B cell (primary cell): ENCODE data around the gene RFT1. TPM values are rescaled to one million over a fixed set of nuclear protein-coding genes. Genes with fewer than 3 reads are reported as not detected.
A peak's percentile ranks its signal among the peaks of the same experiment; 100 is the strongest.

ENCODE experiments used
- ATAC-seq: fragments of 200-7000 bp; cut with Tn5 transposase; one replicate; pipeline ENCODE4 v1.10.0; 2021; ENCODE audit warnings: low read depth, mild to moderate bottlenecking, moderate number of reproducible peaks, moderate library complexity
- CTCF ChIA-PET: fragments of 350-600 bp; sonication (Branson Sonifier 250); formaldehyde crosslinking; loops from one replicate; lab custom pipeline; 2021; ENCODE audit warnings: antibody characterized with exemption, inconsistent platforms; lab: Charles Lee
- POLR2A ChIA-PET: fragments of 350-600 bp; sonication (Branson Sonifier 250); formaldehyde crosslinking; loops from one replicate; lab custom pipeline; 2021; ENCODE audit warnings: antibody characterized with exemption; lab: Charles Lee
- DNase-seq: peaks from one replicate; pipeline ENCODE4 v3.0.0; 2013
- H2AFZ ChIP-seq: 2 replicates; pipeline ENCODE4 v1.6.1; 2012; ENCODE audit warnings: mild to moderate bottlenecking, low read depth, low read length; ENCODE audit not compliant: insufficient read depth, poor library complexity, severe bottlenecking
- H3K27ac ChIP-seq, 2 donors: 1 replicate in 1 of 2; 2 replicates in 1 of 2; pipeline ENCODE4 v1.5.1; 2012 to 2013; ENCODE audit warnings: low read length in 2 of 2, mild to moderate bottlenecking in 2 of 2, moderate library complexity in 1 of 2
- H3K27me3 ChIP-seq, 4 experiments: fragments of 200-600 bp in 1 of 4; sonication (generic) in 1 of 4; replicated peaks in 1 of 4; 1 replicate in 2 of 4; 2 replicates in 2 of 4; pipeline versions ENCODE4 v1.6.1 to v1.7.0; 2013 to 2016; ENCODE audit warnings: low read length in 3 of 4, mild to moderate bottlenecking in 2 of 4, mixed read lengths in 1 of 4, moderate library complexity in 1 of 4; ENCODE audit not compliant: insufficient read depth in 4 of 4, control insufficient read depth in 3 of 4; ENCODE audit errors: control extremely low read depth in 1 of 4
- H3K36me3 ChIP-seq, 2 experiments: replicated peaks in 1 of 2; 1 replicate in 1 of 2; 2 replicates in 1 of 2; pipeline versions ENCODE4 v1.6.1 to v1.7.1; 2013; ENCODE audit warnings: low read length in 1 of 2; ENCODE audit not compliant: insufficient read depth in 2 of 2, control insufficient read depth in 1 of 2; ENCODE audit errors: control extremely low read depth in 1 of 2, extremely low read depth in 1 of 2
- H3K4me1 ChIP-seq, 2 donors: fragments of 200-600 bp in 1 of 2; sonication (generic) in 1 of 2; 1 replicate in 1 of 2; 2 replicates in 1 of 2; pipeline versions ENCODE4 v1.5.1 to v1.6.1; 2013 to 2017; ENCODE audit warnings: low read length in 2 of 2; ENCODE audit not compliant: control insufficient read depth in 2 of 2, insufficient read depth in 2 of 2
- H3K4me2 ChIP-seq: replicated peaks from 2 replicates; pipeline ENCODE3; 2012; ENCODE audit warnings: mild to moderate bottlenecking, low read depth, low read length; ENCODE audit not compliant: poor library complexity, severe bottlenecking
- H3K4me3 ChIP-seq, 5 experiments: fragments of 200-600 bp in 1 of 5; sonication (generic) in 1 of 5; 1 replicate in 3 of 5; 2 replicates in 2 of 5; pipeline versions ENCODE4 v1.5.1 to v1.7.0; 2011 to 2016; ENCODE audit warnings: low read length in 4 of 5, mild to moderate bottlenecking in 4 of 5, low read depth in 2 of 5, control low read depth in 1 of 5, moderate library complexity in 1 of 5; ENCODE audit not compliant: insufficient read depth in 1 of 5; ENCODE audit errors: control extremely low read depth in 1 of 5, extremely low read depth in 1 of 5
- H3K79me2 ChIP-seq: fragments of 200-600 bp; sonication (generic); one replicate; pipeline ENCODE4 v1.6.0; 2016; ENCODE audit warnings: low read length; ENCODE audit not compliant: control insufficient read depth, insufficient read depth
- H3K9ac ChIP-seq: fragments of 200-600 bp; sonication (generic); 2 replicates; pipeline ENCODE4 v1.6.1; 2017; ENCODE audit warnings: mild to moderate bottlenecking, low read length, moderate library complexity
- H3K9me3 ChIP-seq, 3 donors: one replicate each; pipeline versions ENCODE4 v1.6.1 to v1.7.1; 2013; ENCODE audit warnings: low read length in 2 of 3; ENCODE audit not compliant: control insufficient read depth in 2 of 3, insufficient read depth in 1 of 3; ENCODE audit errors: control extremely low read depth in 1 of 3
- H4K20me1 ChIP-seq: 2 replicates; pipeline ENCODE4 v1.6.0; 2012; ENCODE audit warnings: mild to moderate bottlenecking, low read length; ENCODE audit not compliant: insufficient read depth, control insufficient read depth, poor library complexity, severe bottlenecking
- H3K27ac Mint-ChIP-seq: one replicate; pipeline ENCODE4 v1.8.0; 2021; ENCODE audit warnings: mixed read lengths
- H3K27me3 Mint-ChIP-seq: one replicate; pipeline ENCODE4 v1.8.0; 2021; ENCODE audit warnings: mixed read lengths
- H3K4me1 Mint-ChIP-seq: one replicate; pipeline ENCODE4 v1.8.0; 2021; ENCODE audit warnings: mixed read lengths
- H3K4me3 Mint-ChIP-seq: one replicate; pipeline ENCODE4 v1.8.0; 2021; ENCODE audit warnings: mixed read lengths
- H3K9me3 Mint-ChIP-seq: one replicate; pipeline ENCODE4 v1.8.0; 2022; ENCODE audit warnings: mixed read lengths; ENCODE audit not compliant: insufficient read depth
- CTCF ChIP-seq: fragments of 200-600 bp; IDR thresholded peaks from one replicate; pipeline ENCODE4 v1.8.0; 2022; ENCODE audit warnings: antibody characterized with exemption, mild to moderate bottlenecking
- EZH2 ChIP-seq: IDR thresholded peaks from 2 replicates; pipeline ENCODE4 v1.6.1; 2012; ENCODE audit warnings: borderline replicate concordance, low read depth, mild to moderate bottlenecking, moderate library complexity, low read length; ENCODE audit not compliant: insufficient read depth, poor library complexity, severe bottlenecking
- WGBS: methylation state at CpG from one replicate; pipeline ENCODE4 v1.1.5; 2013; ENCODE audit warnings: missing lambda C conversion rate; ENCODE audit not compliant: insufficient coverage; 5-methylcytosine and 5-hydroxymethylcytosine counted together
- intact Hi-C: fragments of 100-400 bp; cut with micrococcal nuclease; formaldehyde crosslinking; loops from one replicate; pipeline ENCODE4 v1.10.0; 2022
- polyA plus RNA-seq: library from polyadenylated mRNA; depleted of rRNA; stranded (reverse); fragments of >200 nt; gene quantifications from 2 replicates; pipeline ENCODE4 v1.2.3, GENCODE V29; 2012
- total RNA-seq, 2 donors: library from RNA; stranded (reverse); fragments of 120-200 nt in 1 of 2; gene quantifications; 1 replicate in 1 of 2; 2 replicates in 1 of 2; pipeline versions ENCODE4 v1.2.3 to v1.2.4, GENCODE V29; 2013 to 2022

RFT1 gene
- total and polyA plus RNA-seq, 2 donors (not counting 1 experiment from before 2014, with no cell fraction given) = 12.1 to 28.9 TPM

- CTCF ChIA-PET = interaction anchor here (1.0 to 1.7 kb wide), 4 partner anchors 11 to 41 kb away, joined by 3 to 12 read pairs (median 6); no protein-coding TSS in a partner anchor
- peak overlapping the region; percentile 77 for H3K4me3 Mint-ChIP-seq
- TF ChIP-seq EZH2 (no peak), CTCF (no peak)
- H3K9me3 Mint-ChIP-seq = no peaks in the 10 kb centered on the region
- peak overlapping the region; percentile 58 for H3K4me2 ChIP-seq
- H3K27ac ChIP-seq = no peak overlapping the region
- peaks cover 94% of the 10 kb centered on the region for H4K20me1 ChIP-seq
- DNase-seq (no peak), ATAC-seq (peak; percentile 36)
- H3K9me3 ChIP-seq = no peaks in the 10 kb centered on the region
- no peak overlapping the region for H2AFZ ChIP-seq
- peaks cover 96% of the 10 kb centered on the region for H3K79me2 ChIP-seq
- no peak overlapping the region for H3K4me3 ChIP-seq
- no peaks in the 10 kb centered on the region for H3K27me3 ChIP-seq
- H3K27ac Mint-ChIP-seq = peak overlapping the region; percentile 90
- intact Hi-C loops = no loop called here
- peaks cover 88% of the 10 kb centered on the region for H3K4me1 Mint-ChIP-seq
- POLR2A ChIA-PET = interaction anchor here (0.9 kb wide), 1 partner anchor 10 kb away, joined by 3 read pairs; no protein-coding TSS in a partner anchor
- peaks cover 0 to 49% of the 10 kb centered on the region in 2 experiments for H3K36me3 ChIP-seq
- no peaks in the 10 kb centered on the region for H3K27me3 Mint-ChIP-seq
- peak overlapping the region; percentile 21 for H3K9ac ChIP-seq
- H3K4me1 ChIP-seq = peaks cover 77 to 97% of the 10 kb centered on the region in 2 donors
- WGBS = 64% methylated on average over 8 of the region's 9 CpGs
Observed at GRCh38 chr3:53174346-53175250, 44.4 kb upstream of the RFT1 start.

GRCh38 chr3:53173107-53173506, 42.9 kb upstream of the RFT1 start:
- ChIA-PET CTCF (interaction anchor here (0.7 to 1.7 kb wide), 2 partner anchors 23 to 39 kb away, joined by 4 to 12 read pairs; no protein-coding TSS in a partner anchor), POLR2A (no interaction called here)
- no peaks in the 10 kb centered on the region for H3K27me3 Mint-ChIP-seq
- WGBS = 88% methylated on average over 4 of the region's 5 CpGs
- peaks cover 0 to 36% of the 10 kb centered on the region in 2 experiments for H3K36me3 ChIP-seq
- H3K79me2 ChIP-seq = peaks cover 98% of the 10 kb centered on the region
- H2AFZ ChIP-seq = no peak overlapping the region
- no peak overlapping the region for H3K27ac ChIP-seq
- intact Hi-C loops = no loop called here
- H3K4me2 ChIP-seq = peak overlapping the region; percentile 78
- no peaks in the 10 kb centered on the region for H3K9me3 ChIP-seq
- no peak for ATAC-seq
- H3K4me1 ChIP-seq = peaks cover 80 to 97% of the 10 kb centered on the region in 2 donors
- TF ChIP-seq EZH2 = no peak
- TF ChIP-seq CTCF = no peak
- peaks cover 90% of the 10 kb centered on the region for H3K4me1 Mint-ChIP-seq
- H3K4me3 Mint-ChIP-seq = peak overlapping the region; percentile 67
- no peaks in the 10 kb centered on the region for H3K27me3 ChIP-seq
- no peak overlapping the region for H3K27ac Mint-ChIP-seq
- no peak for DNase-seq
- H3K4me3 ChIP-seq = no peak overlapping the region
- no peaks in the 10 kb centered on the region for H3K9me3 Mint-ChIP-seq
- no peak overlapping the region for H3K9ac ChIP-seq
- H4K20me1 ChIP-seq = peaks cover 99% of the 10 kb centered on the region
